ENCODE results near the gene DDAH2.
"Not testable (repeated sequence)": the region's sequence is repeated elsewhere in the genome, so short reads cannot be mapped to it uniquely, and the experiment has no call there.

DDAH2 gene

DNA sequence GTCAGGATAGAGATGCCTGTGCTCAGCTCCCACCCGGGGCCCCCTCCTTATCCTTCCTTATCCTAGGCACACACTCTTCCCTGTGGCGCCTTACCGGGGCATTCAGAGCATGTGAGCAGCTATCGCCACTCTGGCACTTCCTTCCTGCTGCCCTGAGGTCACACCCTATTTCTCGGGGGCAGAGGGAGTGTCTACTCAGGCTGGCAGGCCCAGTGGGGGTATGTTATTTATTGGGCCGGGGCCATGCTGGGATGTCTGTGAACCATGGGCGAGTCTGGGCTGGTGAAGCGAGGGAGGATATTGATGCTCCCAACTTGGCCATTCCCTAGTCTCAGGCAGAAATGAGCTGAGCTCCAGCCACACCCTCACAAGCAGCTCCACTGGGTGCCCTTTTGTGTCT is 17.9 kb downstream of the DDAH2 start:
- no peak for DNase-seq

- DNase-seq = no peak
Observed at GRCh38 chr6:31710523-31711219, 18.4 kb downstream of the DDAH2 start.

- not testable (repeated sequence) for DNase-seq
Observed at GRCh38 chr6:31709157-31709556, 19.9 kb downstream of the DDAH2 start.

- DNase-seq = no peak
Observed at GRCh38 chr6:31708224-31708623, 20.9 kb downstream of the DDAH2 start.

DNA sequence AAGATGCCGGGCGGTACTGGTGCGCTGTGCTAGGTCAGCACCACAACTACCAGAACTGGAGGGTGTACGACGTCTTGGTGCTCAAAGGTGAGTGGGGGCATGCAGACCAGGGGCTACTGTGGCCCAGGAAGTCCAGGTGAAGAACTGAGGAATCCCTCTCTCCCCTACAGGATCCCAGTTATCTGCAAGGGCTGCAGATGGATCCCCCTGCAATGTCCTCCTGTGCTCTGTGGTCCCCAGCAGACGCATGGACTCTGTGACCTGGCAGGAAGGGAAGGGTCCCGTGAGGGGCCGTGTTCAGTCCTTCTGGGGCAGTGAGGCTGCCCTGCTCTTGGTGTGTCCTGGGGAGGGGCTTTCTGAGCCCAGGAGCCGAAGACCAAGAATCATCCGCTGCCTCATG is 21.4 kb downstream of the DDAH2 start:
- no peak for DNase-seq

DNA sequence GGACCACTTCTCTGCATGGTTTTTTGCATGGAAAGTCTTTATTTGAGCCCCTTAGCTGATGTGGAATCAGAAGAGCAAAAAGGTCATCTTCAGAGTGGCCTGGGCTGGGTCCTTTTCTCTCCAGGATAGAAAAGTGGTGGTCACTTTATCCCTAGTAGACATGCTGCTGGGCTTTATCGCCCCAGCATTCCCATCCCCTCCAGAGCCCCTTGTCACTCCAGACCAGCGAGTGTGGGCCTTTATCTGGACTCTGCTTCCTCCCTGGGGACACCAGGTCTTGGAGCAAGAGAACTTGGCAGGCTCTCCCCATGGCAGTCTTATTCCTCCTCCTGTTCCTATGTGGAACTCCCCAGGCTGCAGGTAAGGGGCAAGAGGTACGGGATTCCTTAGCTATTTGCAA is 22.5 kb downstream of the DDAH2 start, which contains the start of gene LY6G6F:
Gene LY6G6F, plus strand, starts transcription at position 268 of the 400 bp plus-strand sequence. Its CDS starts 41 bp downstream, at position 309.
- no peak for DNase-seq

DNA sequence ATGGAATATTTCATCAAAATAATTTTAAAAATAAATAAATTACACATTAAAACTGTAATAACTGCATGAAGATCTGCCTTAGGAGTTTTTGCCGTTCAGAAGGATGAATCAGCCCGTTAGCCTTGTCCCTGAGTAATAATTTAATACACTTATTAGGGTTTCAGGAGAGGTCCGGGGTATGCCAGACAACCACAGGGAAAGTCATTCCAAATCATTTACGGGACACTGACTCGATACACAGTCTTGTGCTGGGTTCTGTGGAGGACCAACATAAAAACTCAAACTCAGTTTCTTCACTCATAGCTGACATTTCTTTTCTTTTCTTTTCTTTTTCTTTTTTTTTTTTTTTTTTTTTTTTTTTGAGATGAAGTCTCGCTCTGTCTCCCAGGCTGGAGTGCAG is 23.2 kb downstream of the DDAH2 start:
- no peak for DNase-seq

- peak; percentile 57 for DNase-seq
Observed at GRCh38 chr6:31702819-31703716, 26.0 kb downstream of the DDAH2 start, which contains the start of gene ABHD16A. Gene ABHD16A (minus strand): TSS chr6:31703324. CDS start chr6:31703281, 43 bp downstream.

DNA sequence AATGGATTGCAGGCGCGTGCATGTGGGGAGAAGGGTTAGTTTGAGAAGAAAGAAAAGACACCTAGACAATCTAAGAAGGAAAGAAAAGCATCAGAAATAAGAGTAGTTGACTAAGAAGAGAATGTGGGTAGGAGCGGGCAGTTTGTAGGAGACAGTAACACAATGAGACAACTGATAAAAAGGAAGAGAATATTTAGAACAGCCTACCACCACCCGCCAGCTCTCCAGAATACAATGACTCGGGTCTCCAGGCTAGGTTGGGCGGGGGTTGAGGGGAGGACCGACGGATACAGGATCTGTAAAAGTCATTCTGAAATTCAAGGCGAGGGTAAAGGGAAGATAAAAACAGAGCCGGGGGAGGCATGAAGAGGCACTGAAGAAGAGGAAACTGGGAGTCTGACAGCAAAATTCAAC is 26.7 kb downstream of the DDAH2 start:
- DNase-seq = no peak

- DNase-seq = no peak
Observed at GRCh38 chr6:31701666-31702404, 27.3 kb downstream of the DDAH2 start.

DNA sequence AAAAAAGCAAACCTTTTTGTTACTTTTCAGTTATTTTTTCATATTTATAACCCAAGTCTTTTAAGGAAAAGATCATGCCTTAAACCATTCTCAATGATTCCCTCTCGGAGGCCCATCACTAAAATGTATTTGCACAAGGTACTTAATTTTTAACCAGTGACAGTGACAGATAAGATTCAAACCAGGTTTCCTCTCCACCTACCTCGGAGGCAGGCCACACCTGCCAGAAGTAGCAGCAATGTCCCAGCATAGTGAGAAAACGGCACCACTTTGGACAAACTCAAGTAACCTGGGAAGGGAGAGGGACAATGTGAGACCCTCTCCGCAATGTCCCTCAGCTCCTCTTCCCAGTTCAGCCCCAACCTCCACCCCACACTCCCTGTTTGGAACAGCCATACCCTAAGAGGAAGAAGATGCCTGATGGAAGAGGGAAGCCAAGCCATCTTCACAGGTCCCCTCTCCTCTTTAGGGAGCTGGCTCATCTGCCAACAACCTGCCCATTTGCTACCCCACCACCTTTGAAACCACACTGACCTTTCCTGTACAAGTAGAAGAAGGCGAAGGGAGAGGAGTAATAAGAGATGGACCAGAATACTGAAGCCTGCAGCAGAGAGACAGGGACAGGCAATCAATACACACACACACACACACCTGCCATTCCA is 28.2 kb downstream of the DDAH2 start:
- no peak for DNase-seq

DNA sequence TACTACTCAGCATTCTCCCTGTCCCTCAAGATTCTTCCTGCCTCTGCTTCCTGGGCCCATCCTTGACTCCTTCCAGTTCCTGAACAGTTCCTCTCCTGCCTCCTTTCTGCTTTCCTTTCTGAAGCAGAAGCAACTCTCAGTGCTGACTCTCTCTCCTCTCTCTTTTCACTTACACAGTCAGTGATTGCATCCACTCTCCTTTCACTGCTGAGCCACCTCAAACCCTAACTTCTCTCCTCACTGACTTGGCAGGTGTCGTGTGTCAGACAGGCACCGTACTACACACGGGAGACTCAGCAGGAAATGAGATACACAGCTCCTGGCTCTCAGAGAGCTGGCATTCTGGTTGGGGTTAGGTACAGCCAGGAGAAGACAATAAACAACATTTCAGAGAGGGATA is 31.5 kb downstream of the DDAH2 start:
- no peak for DNase-seq

DNA sequence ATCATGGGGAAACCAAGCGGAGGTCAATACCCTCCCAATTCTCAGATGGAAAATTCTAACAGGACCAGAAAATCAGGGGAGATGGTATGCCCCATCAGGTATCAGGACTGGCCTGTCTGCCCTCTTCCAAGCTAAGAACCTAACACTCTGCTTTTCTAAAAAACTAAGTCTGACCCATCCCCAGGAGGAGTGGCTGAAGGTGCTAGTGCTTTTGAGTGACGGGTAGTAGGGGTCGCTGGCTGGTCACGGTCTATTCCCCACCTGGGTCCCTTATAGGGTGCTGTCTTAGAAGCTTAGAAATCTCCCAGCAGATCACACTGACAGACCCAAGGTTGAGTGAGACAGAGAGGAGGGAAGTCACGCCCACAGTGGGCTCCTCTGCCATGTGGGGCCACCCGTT is 35.6 kb downstream of the DDAH2 start:
- DNase-seq = no peak

- DNase-seq = no peak
Observed at GRCh38 chr6:31692886-31693285, 36.2 kb downstream of the DDAH2 start.

DNA sequence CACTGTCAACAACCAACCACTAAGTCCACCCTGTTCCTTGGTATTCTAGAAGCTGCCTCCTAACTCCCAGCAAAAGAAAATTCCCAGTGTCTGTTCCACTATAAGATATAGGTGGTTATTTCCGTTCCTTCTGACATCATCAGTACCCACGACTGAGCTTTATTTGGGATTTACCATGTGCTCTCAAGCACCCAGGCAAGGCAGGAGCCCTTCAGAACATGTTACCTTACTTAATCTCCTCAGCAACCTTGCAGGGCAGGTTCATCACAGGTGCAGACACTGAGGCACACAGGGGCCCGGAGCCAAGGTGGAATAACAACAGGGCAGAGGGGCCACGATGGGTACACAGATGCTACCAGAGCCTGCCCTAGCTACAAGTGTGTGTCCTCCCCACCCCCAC is 36.7 kb downstream of the DDAH2 start:
- no peak for DNase-seq

- DNase-seq = no peak
Observed at GRCh38 chr6:31691564-31692108, 37.5 kb downstream of the DDAH2 start.

DNA sequence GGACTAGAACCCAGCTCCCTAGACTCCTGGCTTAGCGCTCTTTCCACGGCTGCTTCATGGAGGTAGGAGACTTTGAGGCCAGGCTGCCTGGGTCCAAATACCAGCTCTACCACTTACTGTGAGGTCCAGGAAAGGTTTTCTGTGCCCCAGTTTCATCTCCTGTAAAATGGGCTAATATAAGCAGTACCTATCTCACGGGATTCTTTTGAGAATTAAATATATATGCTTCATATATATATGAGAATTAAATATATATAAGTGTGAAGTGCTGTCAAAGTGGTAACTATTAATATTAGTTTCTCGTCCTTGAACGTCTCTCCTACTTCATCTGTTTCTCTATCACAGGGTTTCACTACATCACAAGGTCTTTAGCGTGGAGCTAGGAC is 38.0 kb downstream of the DDAH2 start:
- no peak for DNase-seq

GRCh38 chr6:31690231-31691077 is 38.6 kb downstream of the DDAH2 start:
- DNase-seq = no peak

GRCh38 chr6:31689249-31690110 is 39.6 kb downstream of the DDAH2 start:
- DNase-seq = no peak
